Activated CD4-positive, alpha-beta T cell treated with anti-CD3 and anti-CD28 coated beads, Interleukin-2, amount 50 U/mL, for 1 hour (primary cell): ENCODE measurements around the gene FLAD1.
"Not testable (repeated sequence)": the region's sequence is repeated elsewhere in the genome, so short reads cannot be mapped to it uniquely, and the experiment has no call there.

Experiments used
- DNase-seq: peaks from one replicate; pipeline ENCODE4 v3.0.0-alpha.2; 2020

The FLAD1 gene

GRCh38 chr1:154992721-154993571 lies 9.8 kb downstream of the FLAD1 start:
- no peak for DNase-seq

GRCh38 chr1:154993572-154994268 lies 10.6 kb downstream of the FLAD1 start, which contains the start of gene LENEP:
TSS of gene LENEP (plus strand) at chr1:154993586. CDS start at chr1:154993608, 22 bp downstream.
- DNase-seq = no peak

GRCh38 chr1:154994269-154994587 lies 11.1 kb downstream of the FLAD1 start:
- no peak for DNase-seq

GRCh38 chr1:154994591-154994990 lies 11.4 kb downstream of the FLAD1 start:
- DNase-seq = no peak

GRCh38 chr1:154995301-154995983 lies 12.3 kb downstream of the FLAD1 start:
- not testable (repeated sequence) for DNase-seq

GRCh38 chr1:154996966-154997701 lies 14.0 kb downstream of the FLAD1 start:
- no peak for DNase-seq

- no peak for DNase-seq
Measured at GRCh38 chr1:154998201-154998780, 15.1 kb downstream of the FLAD1 start.

- peak; percentile 70 for DNase-seq
Measured at GRCh38 chr1:154998818-154999570, 15.8 kb downstream of the FLAD1 start.

GRCh38 chr1:154999571-155000410 lies 16.6 kb downstream of the FLAD1 start:
- DNase-seq = no peak

- DNase-seq = no peak
Measured at GRCh38 chr1:155000411-155000725, 17.2 kb downstream of the FLAD1 start.

- peak; percentile 79 for DNase-seq
Measured at GRCh38 chr1:155000726-155001424, 17.7 kb downstream of the FLAD1 start.

- DNase-seq = no peak
Measured at GRCh38 chr1:155001425-155001674, 18.2 kb downstream of the FLAD1 start.

GRCh38 chr1:155001675-155002463 lies 18.7 kb downstream of the FLAD1 start:
- DNase-seq = peak; percentile 98

- DNase-seq = no peak
Measured at GRCh38 chr1:155002464-155003226, 19.5 kb downstream of the FLAD1 start, which contains the start of gene ZBTB7B. TSS of gene ZBTB7B (plus strand) at chr1:155002802. CDS start at chr1:155014661, 11,859 bp downstream.

- no peak for DNase-seq
Measured at GRCh38 chr1:155003227-155003765, 20.2 kb downstream of the FLAD1 start.

GRCh38 chr1:155003766-155004351 lies 20.7 kb downstream of the FLAD1 start:
- no peak for DNase-seq

GRCh38 chr1:155004352-155005075 lies 21.4 kb downstream of the FLAD1 start:
- DNase-seq = no peak
